ENCODE results near the gene VEZT. TPM values are rescaled to one million over a fixed set of nuclear protein-coding genes. Genes with fewer than 3 reads are reported as not detected.

Gene VEZT
- polyA plus RNA-seq, 3 donors = 14.6 to 20.6 (median 16.7) TPM

DNA sequence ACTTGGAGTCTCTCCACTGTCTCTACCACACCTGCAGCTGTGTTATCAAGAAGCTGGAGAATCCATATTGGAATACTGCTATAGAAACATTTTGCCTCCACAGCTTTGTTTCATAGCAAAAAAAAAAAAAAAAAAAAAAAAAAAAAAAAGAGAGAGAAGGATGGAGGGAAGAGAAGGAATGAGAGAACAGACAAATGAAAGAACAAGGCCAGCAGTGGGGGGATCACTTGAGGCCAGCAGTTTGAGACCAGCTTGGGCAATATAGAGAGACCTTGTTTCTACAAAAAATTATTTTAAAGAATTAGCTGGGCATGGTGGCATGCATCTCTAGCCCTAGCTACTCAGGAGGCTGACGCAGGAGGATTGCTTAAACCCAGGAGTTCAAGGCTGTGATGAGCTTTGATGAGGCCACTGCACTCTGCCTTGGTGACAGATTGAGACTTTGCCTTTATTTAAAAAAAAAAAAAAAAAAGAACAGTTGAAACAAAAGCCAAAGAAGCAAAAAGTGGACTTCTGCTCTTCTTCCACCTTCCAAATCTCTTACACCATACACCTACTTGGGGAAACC is 8.1 kb downstream of the VEZT start:
- H3K36me3 ChIP-seq (replicated peaks in 1 of 2; ENCODE audit: control insufficient read depth in 1 of 2, insufficient read depth in 2 of 2, low read length in 2 of 2) = peaks cover 7 to 14% of the 10 kb centered on the region in 2 donors
- H3K27me3 Mint-ChIP-seq (ENCODE audit: low read depth in 3 of 3) = peaks cover 0 to 2% (median 0%) of the 10 kb centered on the region in 3 donors
- intact Hi-C loops (cut with micrococcal nuclease) = no loop called here
- peaks cover 11 to 23% of the 10 kb centered on the region in 2 donors for H3K36me3 Mint-ChIP-seq
- H3K9me3 ChIP-seq (replicated peaks in 1 of 2; ENCODE audit: control insufficient read depth in 1 of 2, insufficient read depth in 1 of 2, low read length in 2 of 2) = no peaks in the 10 kb centered on the region
- no peak for DNase-seq
- H3K4me1 Mint-ChIP-seq = peaks cover 8% of the 10 kb centered on the region
- H2AFZ ChIP-seq (ENCODE audit: insufficient read depth, low read depth, low read length, poor library complexity, severe bottlenecking) = no peak overlapping the region
- no peak overlapping the region for H3K4me3 Mint-ChIP-seq
- peaks cover 62% of the 10 kb centered on the region for H3K79me2 ChIP-seq (ENCODE audit: insufficient read depth, low read length)
- H4K20me1 ChIP-seq (ENCODE audit: insufficient read depth, low read length) = peaks cover 20% of the 10 kb centered on the region
- TF ChIP-seq, protein P1, sequence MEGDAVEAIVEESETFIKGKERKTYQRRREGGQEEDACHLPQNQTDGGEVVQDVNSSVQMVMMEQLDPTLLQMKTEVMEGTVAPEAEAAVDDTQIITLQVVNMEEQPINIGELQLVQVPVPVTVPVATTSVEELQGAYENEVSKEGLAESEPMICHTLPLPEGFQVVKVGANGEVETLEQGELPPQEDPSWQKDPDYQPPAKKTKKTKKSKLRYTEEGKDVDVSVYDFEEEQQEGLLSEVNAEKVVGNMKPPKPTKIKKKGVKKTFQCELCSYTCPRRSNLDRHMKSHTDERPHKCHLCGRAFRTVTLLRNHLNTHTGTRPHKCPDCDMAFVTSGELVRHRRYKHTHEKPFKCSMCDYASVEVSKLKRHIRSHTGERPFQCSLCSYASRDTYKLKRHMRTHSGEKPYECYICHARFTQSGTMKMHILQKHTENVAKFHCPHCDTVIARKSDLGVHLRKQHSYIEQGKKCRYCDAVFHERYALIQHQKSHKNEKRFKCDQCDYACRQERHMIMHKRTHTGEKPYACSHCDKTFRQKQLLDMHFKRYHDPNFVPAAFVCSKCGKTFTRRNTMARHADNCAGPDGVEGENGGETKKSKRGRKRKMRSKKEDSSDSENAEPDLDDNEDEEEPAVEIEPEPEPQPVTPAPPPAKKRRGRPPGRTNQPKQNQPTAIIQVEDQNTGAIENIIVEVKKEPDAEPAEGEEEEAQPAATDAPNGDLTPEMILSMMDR (IDR thresholded peaks at IDR 0.05) = no peak
- H3K4me3 ChIP-seq (replicated peaks in 1 of 3; ENCODE audit: low read depth in 2 of 3, low read length in 3 of 3) = no peak overlapping the region
- H3K9me3 Mint-ChIP-seq = no peaks in the 10 kb centered on the region
- no peak overlapping the region for H3K9ac ChIP-seq (ENCODE audit: insufficient read depth, low read length, poor library complexity, severe bottlenecking)
- H3K27me3 ChIP-seq (ENCODE audit: control insufficient read depth in 2 of 2, insufficient read depth in 2 of 2, low read length in 2 of 2) = no peaks in the 10 kb centered on the region
- H3K27ac Mint-ChIP-seq = peak overlapping the region in 3 of 7 donors; percentile 18 to 25 (median 22)
- peaks cover 0 to 8% of the 10 kb centered on the region in 2 donors for H3K4me1 ChIP-seq (ENCODE audit: control insufficient read depth in 1 of 2, insufficient read depth in 2 of 2, low read length in 2 of 2)
- WGBS (ENCODE audit: insufficient coverage) = 89% methylated on average over 1 of the region's 1 CpG
- H3K27ac ChIP-seq (ENCODE audit: low read depth in 1 of 2, low read length in 2 of 2) = no peak overlapping the region
- H3K4me2 ChIP-seq (replicated peaks; ENCODE audit: extremely low read depth, low read length, poor library complexity, severe bottlenecking) = no peak overlapping the region

DNA sequence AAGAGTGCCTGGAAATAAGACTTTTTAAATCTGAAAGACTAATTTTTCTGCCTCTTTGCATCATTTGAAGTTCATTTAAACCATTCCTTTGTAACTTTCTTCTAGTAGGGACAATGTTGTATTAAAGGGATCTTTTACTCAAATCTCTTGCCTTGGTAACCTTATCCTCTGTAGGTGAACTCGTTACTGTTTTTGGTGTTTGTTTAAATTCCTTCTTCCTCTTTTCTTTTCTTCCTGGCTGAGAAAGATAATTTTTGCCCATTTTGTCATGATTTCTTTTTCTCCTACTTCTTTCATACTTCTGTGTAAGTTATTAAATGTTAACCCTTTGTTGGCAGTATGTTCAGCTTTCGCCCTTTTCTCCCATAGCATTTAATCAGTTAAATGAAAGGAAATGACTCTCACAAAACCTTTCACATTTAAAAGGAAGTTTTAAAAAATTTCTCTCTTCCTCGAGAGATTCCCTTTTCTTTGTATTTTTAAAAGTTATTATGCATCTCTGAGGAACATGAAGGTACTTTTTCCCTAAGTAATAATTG is 10.3 kb downstream of the VEZT start:
- Histone ChIP-seq H3K4me2 (replicated peaks; ENCODE audit: extremely low read depth, low read length, poor library complexity, severe bottlenecking) (peak overlapping the region; percentile 22), H3K27me3 (ENCODE audit: control insufficient read depth in 2 of 2, insufficient read depth in 2 of 2, low read length in 2 of 2) (no peaks in the 10 kb centered on the region), H3K4me1 (ENCODE audit: control insufficient read depth in 1 of 2, insufficient read depth in 2 of 2, low read length in 2 of 2) (peaks cover 0 to 8% of the 10 kb centered on the region in 2 donors), H3K79me2 (ENCODE audit: insufficient read depth, low read length) (peaks cover 44% of the 10 kb centered on the region), H2AFZ (ENCODE audit: insufficient read depth, low read depth, low read length, poor library complexity, severe bottlenecking) (no peak overlapping the region), H3K9ac (ENCODE audit: insufficient read depth, low read length, poor library complexity, severe bottlenecking) (no peak overlapping the region), H3K4me3 (replicated peaks in 1 of 3; ENCODE audit: low read depth in 2 of 3, low read length in 3 of 3) (no peak overlapping the region), H4K20me1 (ENCODE audit: insufficient read depth, low read length) (peaks cover 16% of the 10 kb centered on the region), H3K27ac (ENCODE audit: low read depth in 1 of 2, low read length in 2 of 2) (no peak overlapping the region), H3K9me3 (replicated peaks in 1 of 2; ENCODE audit: control insufficient read depth in 1 of 2, insufficient read depth in 1 of 2, low read length in 2 of 2) (no peaks in the 10 kb centered on the region), H3K36me3 (replicated peaks in 1 of 2; ENCODE audit: control insufficient read depth in 1 of 2, insufficient read depth in 2 of 2, low read length in 2 of 2) (peaks cover 7 to 14% of the 10 kb centered on the region in 2 donors)
- WGBS (ENCODE audit: insufficient coverage) = no CpG with 5 or more reads among the region's 3 CpGs
- Mint-ChIP-seq H3K27ac (peak overlapping the region in 3 of 7 donors; percentile 1 to 73 (median 16)), H3K36me3 (peaks cover 13 to 25% of the 10 kb centered on the region in 2 donors), H3K9me3 (peaks cover 0 to 3% (median 0%) of the 10 kb centered on the region in 7 donors), H3K4me1 (peaks cover 11% of the 10 kb centered on the region), H3K27me3 (ENCODE audit: low read depth in 3 of 3) (peaks cover 0 to 2% (median 0%) of the 10 kb centered on the region in 3 donors), H3K4me3 (peak overlapping the region in 1 of 2 donors; percentile 72)
- TF ChIP-seq, protein P1 (IDR thresholded peaks at IDR 0.05) = no peak
- DNase-seq = no peak
- intact Hi-C loops (cut with micrococcal nuclease) = no loop called here

All from CD14-positive monocyte (primary cell).